ENCODE results near the gene SETD3.
"Not testable (repeated sequence)": the region's sequence is repeated elsewhere in the genome, so short reads cannot be mapped to it uniquely, and the experiment has no call there.

SETD3 gene

DNA sequence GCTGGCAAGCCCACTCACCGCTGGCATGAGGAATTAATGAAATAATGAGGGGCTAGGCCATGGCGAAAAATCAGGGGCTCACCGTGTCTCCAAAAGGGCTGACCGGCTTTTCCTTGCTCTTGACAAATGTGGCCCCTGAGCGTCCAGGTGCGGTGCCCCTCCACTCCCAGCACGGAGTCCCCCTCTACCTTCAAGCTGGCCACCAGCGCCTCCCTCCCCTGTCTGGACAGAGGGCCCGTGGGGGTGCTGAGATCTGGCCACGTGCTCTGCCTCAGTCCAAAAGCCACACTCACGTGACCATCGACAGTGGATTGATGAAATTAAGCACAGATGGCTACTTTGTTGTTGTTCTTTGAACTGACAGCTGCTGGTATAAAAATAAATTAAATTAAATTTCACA is 129.9 kb downstream of the SETD3 start:
- peak; percentile 56 for DNase-seq (ENCODE audit: low spot score)
- no peaks in the 10 kb centered on the region for H3K27me3 ChIP-seq (ENCODE audit: insufficient read depth, poor library complexity, severe bottlenecking)
- no peak for TF ChIP-seq CTCF (IDR thresholded peaks at IDR 0.05; ENCODE audit: poor library complexity, severe bottlenecking)
- H3K9me3 ChIP-seq (ENCODE audit: severe bottlenecking) = no peaks in the 10 kb centered on the region
- H3K36me3 ChIP-seq (ENCODE audit: low read depth) = no peaks in the 10 kb centered on the region
- ATAC-seq (ENCODE audit: low read depth) = no peak
- no peak overlapping the region for H3K27ac ChIP-seq (ENCODE audit: poor library complexity, severe bottlenecking)
- H3K4me3 ChIP-seq (ENCODE audit: severe bottlenecking) = no peak overlapping the region
- no peaks in the 10 kb centered on the region for H3K4me1 ChIP-seq (ENCODE audit: insufficient read depth, poor library complexity, severe bottlenecking)

GRCh38 chr14:99349721-99350495 is 130.8 kb downstream of the SETD3 start:
- DNase-seq (ENCODE audit: low spot score) = peak; percentile 42
- H3K9me3 ChIP-seq (ENCODE audit: severe bottlenecking) = no peaks in the 10 kb centered on the region
- no peaks in the 10 kb centered on the region for H3K36me3 ChIP-seq (ENCODE audit: low read depth)
- no peaks in the 10 kb centered on the region for H3K27me3 ChIP-seq (ENCODE audit: insufficient read depth, poor library complexity, severe bottlenecking)
- H3K4me1 ChIP-seq (ENCODE audit: insufficient read depth, poor library complexity, severe bottlenecking) = no peaks in the 10 kb centered on the region
- TF ChIP-seq CTCF (IDR thresholded peaks at IDR 0.05; ENCODE audit: poor library complexity, severe bottlenecking) = no peak
- H3K4me3 ChIP-seq (ENCODE audit: severe bottlenecking) = no peak overlapping the region
- no peak for ATAC-seq (ENCODE audit: low read depth)
- H3K27ac ChIP-seq (ENCODE audit: poor library complexity, severe bottlenecking) = no peak overlapping the region

DNA sequence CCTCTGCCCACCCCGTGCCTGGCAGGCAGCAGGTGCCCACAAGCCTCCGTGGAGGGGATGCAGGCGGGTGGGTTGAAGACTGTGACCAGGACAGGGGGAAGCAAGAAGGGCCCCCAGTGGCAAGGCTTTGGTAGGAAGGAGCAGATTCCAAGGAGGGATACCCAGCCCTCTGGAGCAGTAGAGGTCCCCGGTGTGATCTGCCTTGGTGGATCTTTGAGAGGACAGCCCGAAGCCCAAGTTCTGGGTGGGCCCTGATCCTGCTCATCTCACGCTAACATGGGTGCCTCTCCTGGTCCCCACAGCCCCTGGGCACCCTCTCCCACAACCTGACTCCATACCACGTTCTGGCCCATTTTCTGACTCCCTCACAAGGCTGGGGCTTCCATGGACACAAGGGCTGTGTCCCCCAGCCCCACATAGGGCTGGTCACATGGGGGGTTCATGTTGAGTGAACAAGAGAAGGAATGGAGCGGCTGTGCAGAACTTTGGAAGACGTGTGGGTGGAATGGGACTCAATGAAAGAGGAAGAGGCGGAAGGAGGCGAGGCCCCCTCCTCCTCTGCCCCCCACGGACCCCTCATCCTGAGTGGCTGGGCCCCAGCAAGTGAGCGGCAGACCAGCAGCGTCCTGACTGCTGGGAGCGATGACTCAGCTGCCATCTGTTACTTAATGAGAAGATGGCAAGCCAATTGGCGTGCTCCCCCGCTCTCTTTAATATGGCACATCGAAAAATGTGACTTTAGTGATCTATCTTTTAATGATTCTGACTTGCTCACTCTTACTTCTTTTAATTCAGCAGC is 131.6 kb downstream of the SETD3 start:
- Histone ChIP-seq H3K27me3 (ENCODE audit: insufficient read depth, poor library complexity, severe bottlenecking) (no peaks in the 10 kb centered on the region), H3K36me3 (ENCODE audit: low read depth) (no peaks in the 10 kb centered on the region), H3K27ac (ENCODE audit: poor library complexity, severe bottlenecking) (no peak overlapping the region), H3K4me1 (ENCODE audit: insufficient read depth, poor library complexity, severe bottlenecking) (no peaks in the 10 kb centered on the region), H3K9me3 (ENCODE audit: severe bottlenecking) (no peaks in the 10 kb centered on the region), H3K4me3 (ENCODE audit: severe bottlenecking) (no peak overlapping the region)
- peak; percentile 44 for DNase-seq (ENCODE audit: low spot score)
- ATAC-seq (ENCODE audit: low read depth) = no peak
- no peak for TF ChIP-seq CTCF (IDR thresholded peaks at IDR 0.05; ENCODE audit: poor library complexity, severe bottlenecking)

DNA sequence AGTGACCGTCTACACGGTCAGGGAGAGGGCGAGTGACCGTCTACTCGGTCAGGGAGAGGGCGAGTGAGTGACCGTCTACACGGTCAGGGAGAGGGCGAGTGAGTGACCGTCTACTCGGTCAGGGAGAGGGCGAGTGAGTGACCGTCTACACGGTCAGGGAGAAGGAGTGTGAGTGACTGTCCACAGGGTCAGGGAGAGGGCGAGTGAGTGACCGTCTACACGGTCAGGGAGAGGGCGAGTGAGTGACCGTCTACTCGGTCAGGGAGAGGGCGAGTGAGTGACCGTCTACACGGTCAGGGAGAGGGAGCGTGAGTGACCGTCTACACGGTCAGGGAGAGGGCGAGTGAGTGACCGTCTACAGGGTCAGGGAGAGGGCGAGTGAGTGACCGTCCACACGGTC is 132.4 kb downstream of the SETD3 start:
- H3K27ac ChIP-seq (ENCODE audit: poor library complexity, severe bottlenecking); H3K9me3 ChIP-seq (ENCODE audit: severe bottlenecking): not testable (repeated sequence)

More for the DNA sequence above, 132.4 kb downstream of the SETD3 start:
- not testable (repeated sequence) for H3K4me1 ChIP-seq (ENCODE audit: insufficient read depth, poor library complexity, severe bottlenecking); H3K4me3 ChIP-seq (ENCODE audit: severe bottlenecking); ATAC-seq (ENCODE audit: low read depth); DNase-seq (ENCODE audit: low spot score); H3K27me3 ChIP-seq (ENCODE audit: insufficient read depth, poor library complexity, severe bottlenecking); H3K36me3 ChIP-seq (ENCODE audit: low read depth)
